CD4-positive, CD25-positive, alpha-beta regulatory T cell (primary cell): ENCODE results near the gene UNC13A. TPM values are rescaled to one million over a fixed set of nuclear protein-coding genes. Genes with fewer than 3 reads are reported as not detected.

Experiments
- ATAC-seq, 2 donors: fragments of 150-1000 bp; cut with Tn5 transposase; one replicate each; pipeline ENCODE4 v1.10.0; 2021; ENCODE audit warnings: low read depth in 2 of 2, moderate number of reproducible peaks in 2 of 2, moderate library complexity in 1 of 2
- DNase-seq, 3 donors: peaks; one replicate each; pipeline versions ENCODE4 v3.0.0 to v3.0.0-alpha.2; 2012 to 2022; ENCODE audit warnings: mixed read lengths in 1 of 3
- H3K27ac ChIP-seq: one replicate; pipeline ENCODE4 v1.7.0; 2013; ENCODE audit warnings: mild to moderate bottlenecking, low read length; ENCODE audit not compliant: insufficient read depth, poor library complexity, severe bottlenecking
- H3K27me3 ChIP-seq: one replicate; pipeline ENCODE4 v1.7.0; 2013; ENCODE audit warnings: low read length; ENCODE audit not compliant: control insufficient read depth, insufficient read depth
- H3K36me3 ChIP-seq: one replicate; pipeline ENCODE4 v1.7.0; 2013; ENCODE audit warnings: mild to moderate bottlenecking, low read length, moderate library complexity; ENCODE audit not compliant: control insufficient read depth, insufficient read depth
- H3K4me1 ChIP-seq: 2 replicates; pipeline ENCODE4 v1.7.0; 2013; ENCODE audit warnings: mild to moderate bottlenecking, low read length; ENCODE audit not compliant: insufficient read depth, control insufficient read depth, poor library complexity, severe bottlenecking
- H3K4me3 ChIP-seq: one replicate; pipeline ENCODE4 v1.7.0; 2013; ENCODE audit warnings: low read depth, mild to moderate bottlenecking, low read length, moderate library complexity
- H3K9me3 ChIP-seq, 2 experiments: 1 replicate in 1 of 2; 2 replicates in 1 of 2; pipeline ENCODE4 v1.7.0; 2013; ENCODE audit warnings: low read length in 2 of 2, mild to moderate bottlenecking in 1 of 2, moderate library complexity in 1 of 2; ENCODE audit not compliant: control insufficient read depth in 2 of 2
- H3K27ac Mint-ChIP-seq, 3 donors: one replicate each; pipeline ENCODE4 v1.8.0; 2020 to 2022; ENCODE audit warnings: mild to moderate bottlenecking in 3 of 3, mixed read lengths in 3 of 3, moderate library complexity in 2 of 3
- H3K27me3 Mint-ChIP-seq: one replicate; pipeline ENCODE4 v1.8.0; 2022; ENCODE audit warnings: mild to moderate bottlenecking, mixed read lengths
- H3K36me3 Mint-ChIP-seq: one replicate; pipeline ENCODE4 v1.8.0; 2020; ENCODE audit warnings: mixed read lengths
- H3K4me1 Mint-ChIP-seq, 4 donors: one replicate each; pipeline ENCODE4 v1.8.0; 2020 to 2022; ENCODE audit warnings: mixed read lengths in 4 of 4, mild to moderate bottlenecking in 1 of 4
- H3K4me3 Mint-ChIP-seq, 4 donors: one replicate each; pipeline ENCODE4 v1.8.0; 2020 to 2022; ENCODE audit warnings: mild to moderate bottlenecking in 4 of 4, mixed read lengths in 4 of 4, moderate library complexity in 3 of 4
- H3K9me3 Mint-ChIP-seq, 7 donors: one replicate each; pipeline ENCODE4 v1.8.0; 2020 to 2022; ENCODE audit warnings: mixed read lengths in 7 of 7, mild to moderate bottlenecking in 3 of 7, moderate library complexity in 2 of 7
- polyA plus RNA-seq, 4 donors: library from polyadenylated mRNA; unstranded; fragments of 300-500 nt; fragmentation: Illumina TruSeq; gene quantifications; one replicate each; pipeline ENCODE4 v1.2.3, GENCODE V29; 2021
- total RNA-seq: library from RNA; stranded (reverse); gene quantifications from one replicate; pipeline ENCODE4 v1.2.3, GENCODE V29; 2022

The UNC13A gene
- total and polyA plus RNA-seq, 5 donors from 2014 or later, result not detected

GRCh38 chr19:17719730-17720400 lies 31.7 kb upstream of the UNC13A start:
- Mint-ChIP-seq H3K27me3 (no peaks in the 10 kb centered on the region), H3K27ac (peak overlapping the region; percentile 48 to 93 (median 91)), H3K9me3 (no peaks in the 10 kb centered on the region), H3K4me3 (peak overlapping the region; percentile 84 to 97 (median 91)), H3K36me3 (peaks cover 9% of the 10 kb centered on the region), H3K4me1 (peaks cover 0 to 49% (median 25%) of the 10 kb centered on the region in 4 donors)
- peak overlapping the region; percentile 80 for H3K4me3 ChIP-seq
- H3K27me3 ChIP-seq, result no peaks in the 10 kb centered on the region
- H3K4me1 ChIP-seq, result peaks cover 31% of the 10 kb centered on the region
- ATAC-seq (peak; percentile 13 to 29), DNase-seq (peak in 2 of 3 donors; percentile 21 to 29)
- H3K36me3 ChIP-seq, result peaks cover 12% of the 10 kb centered on the region
- no peaks in the 10 kb centered on the region for H3K9me3 ChIP-seq
- H3K27ac ChIP-seq, result peak overlapping the region; percentile 57

GRCh38 chr19:17718947-17719711 lies 31.0 kb upstream of the UNC13A start, which contains the start of gene MAP1S:
MAP1S (plus strand) TSS chr19:17719480; CDS start chr19:17719503, 23 bp downstream.
- peak within 1 kb of the TSS; percentile 80 for H3K4me3 ChIP-seq
- DNase-seq (peak; percentile 51 to 71 (median 64)), ATAC-seq (peak; percentile 69 to 79)
- Mint-ChIP-seq H3K27ac (peak within 1 kb of the TSS; percentile 48 to 93 (median 91)), H3K4me3 (peak within 1 kb of the TSS; percentile 90 to 97 (median 92)), H3K27me3 (no peaks in the 10 kb centered on the region), H3K36me3 (peaks cover 7% of the 10 kb centered on the region), H3K4me1 (peaks cover 0 to 44% (median 25%) of the 10 kb centered on the region in 4 donors), H3K9me3 (no peaks in the 10 kb centered on the region)
- peaks cover 31% of the 10 kb centered on the region for H3K4me1 ChIP-seq
- no peaks in the 10 kb centered on the region for H3K27me3 ChIP-seq
- H3K36me3 ChIP-seq, result peaks cover 5% of the 10 kb centered on the region
- no peaks in the 10 kb centered on the region for H3K9me3 ChIP-seq
- peak within 1 kb of the TSS; percentile 57 for H3K27ac ChIP-seq

DNA sequence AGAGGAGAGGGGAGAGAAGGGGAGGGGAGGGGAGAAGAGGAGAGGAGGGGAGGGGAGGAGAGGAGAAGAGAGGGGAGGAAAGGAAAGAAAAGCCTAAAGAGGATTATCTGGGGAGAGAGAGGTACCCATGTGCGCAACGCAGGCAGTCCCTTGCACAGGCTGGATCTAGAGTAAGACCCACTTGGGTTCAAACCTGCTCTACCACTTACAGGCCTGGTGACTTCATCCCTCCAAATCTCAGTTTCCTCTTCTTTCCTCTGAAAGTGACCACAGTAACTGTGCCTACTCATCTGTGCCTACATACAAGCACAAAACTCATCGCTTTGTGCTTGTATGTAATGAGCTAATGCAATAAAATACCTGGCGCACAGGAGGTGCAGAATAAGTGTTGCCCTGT lies 30.4 kb upstream of the UNC13A start:
- Histone ChIP-seq H3K27me3 (no peaks in the 10 kb centered on the region), H3K27ac (no peak overlapping the region), H3K9me3 (no peaks in the 10 kb centered on the region), H3K4me3 (peak overlapping the region; percentile 44), H3K4me1 (peaks cover 31% of the 10 kb centered on the region), H3K36me3 (no peaks in the 10 kb centered on the region)
- H3K9me3 Mint-ChIP-seq, result no peaks in the 10 kb centered on the region
- H3K4me1 Mint-ChIP-seq, result peaks cover 0 to 40% (median 23%) of the 10 kb centered on the region in 4 donors
- peak overlapping the region in 2 of 3 donors; percentile 71 to 90 for H3K27ac Mint-ChIP-seq
- ATAC-seq (no peak), DNase-seq (no peak)
- no peaks in the 10 kb centered on the region for H3K27me3 Mint-ChIP-seq
- H3K36me3 Mint-ChIP-seq, result peaks cover 4% of the 10 kb centered on the region
- peak overlapping the region; percentile 87 to 93 (median 92) for H3K4me3 Mint-ChIP-seq

GRCh38 chr19:17716309-17716929 lies 28.3 kb upstream of the UNC13A start:
- Histone ChIP-seq H3K9me3 (no peaks in the 10 kb centered on the region), H3K36me3 (no peaks in the 10 kb centered on the region), H3K27me3 (no peaks in the 10 kb centered on the region), H3K4me1 (peaks cover 24% of the 10 kb centered on the region), H3K27ac (no peak overlapping the region), H3K4me3 (no peak overlapping the region)
- peaks cover 0 to 27% (median 19%) of the 10 kb centered on the region in 4 donors for H3K4me1 Mint-ChIP-seq
- peaks cover 1% of the 10 kb centered on the region for H3K36me3 Mint-ChIP-seq
- no peak overlapping the region for H3K27ac Mint-ChIP-seq
- ATAC-seq, result no peak
- peaks cover 11% of the 10 kb centered on the region for H3K27me3 Mint-ChIP-seq
- peak overlapping the region in 2 of 4 donors; percentile 69 to 77 for H3K4me3 Mint-ChIP-seq
- no peaks in the 10 kb centered on the region for H3K9me3 Mint-ChIP-seq
- DNase-seq, result no peak

DNA sequence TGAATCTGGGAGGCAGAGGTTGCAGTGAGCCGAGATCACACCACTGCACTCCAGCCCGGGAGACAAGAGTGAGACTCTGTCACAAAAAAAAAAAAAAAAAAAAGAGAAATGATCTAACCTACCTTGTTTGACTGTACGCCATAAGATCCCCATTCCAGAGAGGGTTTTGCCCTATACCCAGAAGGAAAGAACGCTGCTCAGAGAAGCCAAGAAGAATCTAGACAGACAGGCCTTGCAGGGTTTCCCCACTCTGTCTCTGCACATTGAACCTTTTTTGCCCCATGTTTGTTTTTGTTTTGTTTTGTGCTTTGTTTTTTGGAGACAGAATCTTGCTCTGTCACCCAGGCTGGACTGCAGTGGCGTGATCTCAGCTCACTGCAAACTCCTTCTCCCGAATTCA lies 23.7 kb upstream of the UNC13A start:
- Mint-ChIP-seq H3K4me1 (peaks cover 0 to 2% (median 0%) of the 10 kb centered on the region in 4 donors), H3K27ac (no peak overlapping the region), H3K4me3 (no peak overlapping the region), H3K27me3 (peaks cover 19% of the 10 kb centered on the region), H3K9me3 (no peaks in the 10 kb centered on the region), H3K36me3 (no peaks in the 10 kb centered on the region)
- no peaks in the 10 kb centered on the region for H3K36me3 ChIP-seq
- no peaks in the 10 kb centered on the region for H3K9me3 ChIP-seq
- H3K27ac ChIP-seq, result no peak overlapping the region
- DNase-seq (no peak), ATAC-seq (no peak)
- H3K4me3 ChIP-seq, result no peak overlapping the region
- no peaks in the 10 kb centered on the region for H3K4me1 ChIP-seq
- H3K27me3 ChIP-seq, result no peaks in the 10 kb centered on the region

DNA sequence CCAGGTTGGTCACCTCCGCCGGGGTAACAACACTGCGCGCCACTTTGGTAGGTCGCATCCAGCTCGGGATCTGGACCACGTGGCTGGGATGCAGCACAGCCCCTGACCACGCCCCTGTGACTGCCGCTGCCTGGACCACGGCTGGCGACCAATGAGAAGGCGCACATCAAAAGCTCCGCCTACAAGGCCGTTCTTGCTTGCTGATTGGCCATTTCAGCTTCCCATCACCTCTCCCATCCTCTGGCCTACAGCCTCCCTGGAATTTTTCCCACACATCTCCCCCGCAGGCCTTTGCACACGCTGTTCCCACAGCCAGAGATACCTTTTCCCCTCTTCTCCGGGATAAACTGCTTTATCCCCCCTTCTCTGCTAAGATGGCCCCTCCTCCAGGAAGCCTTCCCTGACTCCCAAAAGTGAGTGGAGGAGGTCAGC lies 18.6 kb upstream of the UNC13A start:
- peak overlapping the region in 1 of 3 donors; percentile 65 for H3K27ac Mint-ChIP-seq
- H3K36me3 Mint-ChIP-seq, result no peaks in the 10 kb centered on the region
- H3K27me3 ChIP-seq, result no peaks in the 10 kb centered on the region
- no peak for ATAC-seq
- H3K4me1 Mint-ChIP-seq, result peaks cover 0 to 3% (median under 1%) of the 10 kb centered on the region in 4 donors
- H3K9me3 Mint-ChIP-seq, result no peaks in the 10 kb centered on the region
- H3K36me3 ChIP-seq, result no peaks in the 10 kb centered on the region
- no peak overlapping the region for H3K4me3 Mint-ChIP-seq
- no peak for DNase-seq
- H3K4me1 ChIP-seq, result no peaks in the 10 kb centered on the region
- peaks cover 12% of the 10 kb centered on the region for H3K27me3 Mint-ChIP-seq
- H3K9me3 ChIP-seq, result no peaks in the 10 kb centered on the region
- H3K27ac ChIP-seq, result no peak overlapping the region
- H3K4me3 ChIP-seq, result no peak overlapping the region

DNA sequence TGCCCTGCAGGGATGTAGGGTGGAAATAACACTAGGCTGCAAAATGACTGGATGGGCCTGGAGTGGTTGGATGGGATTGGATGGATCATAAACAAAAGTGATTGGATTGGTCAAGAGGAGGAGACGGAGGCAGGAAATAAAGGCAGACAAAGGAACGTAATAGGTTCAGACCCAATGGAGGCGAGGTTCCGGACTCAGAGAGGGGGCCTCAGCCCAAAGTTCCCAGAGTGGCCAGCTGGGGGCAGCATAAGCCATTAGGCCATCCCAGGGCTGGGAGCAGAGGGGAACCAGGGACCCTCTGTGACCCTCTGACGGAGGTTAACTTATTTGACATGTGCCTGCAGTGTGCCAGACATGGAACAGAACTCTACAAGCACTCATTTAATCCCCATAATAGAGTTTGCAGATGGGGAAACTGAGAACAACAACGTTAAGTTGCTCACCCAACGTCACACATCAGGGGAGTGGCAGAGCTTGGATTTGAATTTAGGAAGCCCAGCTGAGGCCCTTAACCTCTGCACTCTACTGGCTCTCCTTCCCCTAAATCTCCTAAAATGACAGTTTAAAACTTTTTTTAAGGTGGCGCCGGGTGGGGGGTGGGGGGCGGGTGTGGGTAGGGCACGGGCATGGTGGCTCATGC lies 15.8 kb upstream of the UNC13A start:
- peaks cover 0 to 3% (median under 1%) of the 10 kb centered on the region in 4 donors for H3K4me1 Mint-ChIP-seq
- H3K27ac Mint-ChIP-seq, result no peak overlapping the region
- no peaks in the 10 kb centered on the region for H3K27me3 ChIP-seq
- H3K36me3 ChIP-seq, result no peaks in the 10 kb centered on the region
- DNase-seq (peak; percentile 54 to 64 (median 55)), ATAC-seq (peak; percentile 84 to 86)
- H3K4me1 ChIP-seq, result no peaks in the 10 kb centered on the region
- H3K9me3 Mint-ChIP-seq, result peaks cover 0 to 2% (median 0%) of the 10 kb centered on the region in 7 donors
- no peak overlapping the region for H3K27ac ChIP-seq
- H3K4me3 Mint-ChIP-seq, result peak overlapping the region in 1 of 4 donors; percentile 28
- H3K27me3 Mint-ChIP-seq, result peaks cover 6% of the 10 kb centered on the region
- H3K36me3 Mint-ChIP-seq, result no peaks in the 10 kb centered on the region
- no peaks in the 10 kb centered on the region for H3K9me3 ChIP-seq
- H3K4me3 ChIP-seq, result no peak overlapping the region
